Measurements from ENCODE around the gene IRGQ. TPM values are rescaled to one million over a fixed set of nuclear protein-coding genes. Genes with fewer than 3 reads are reported as not detected.

The IRGQ gene
- total RNA-seq, 6 experiments from 2014 or later, result 9.1 to 18.6 (median 11.0) TPM

DNA sequence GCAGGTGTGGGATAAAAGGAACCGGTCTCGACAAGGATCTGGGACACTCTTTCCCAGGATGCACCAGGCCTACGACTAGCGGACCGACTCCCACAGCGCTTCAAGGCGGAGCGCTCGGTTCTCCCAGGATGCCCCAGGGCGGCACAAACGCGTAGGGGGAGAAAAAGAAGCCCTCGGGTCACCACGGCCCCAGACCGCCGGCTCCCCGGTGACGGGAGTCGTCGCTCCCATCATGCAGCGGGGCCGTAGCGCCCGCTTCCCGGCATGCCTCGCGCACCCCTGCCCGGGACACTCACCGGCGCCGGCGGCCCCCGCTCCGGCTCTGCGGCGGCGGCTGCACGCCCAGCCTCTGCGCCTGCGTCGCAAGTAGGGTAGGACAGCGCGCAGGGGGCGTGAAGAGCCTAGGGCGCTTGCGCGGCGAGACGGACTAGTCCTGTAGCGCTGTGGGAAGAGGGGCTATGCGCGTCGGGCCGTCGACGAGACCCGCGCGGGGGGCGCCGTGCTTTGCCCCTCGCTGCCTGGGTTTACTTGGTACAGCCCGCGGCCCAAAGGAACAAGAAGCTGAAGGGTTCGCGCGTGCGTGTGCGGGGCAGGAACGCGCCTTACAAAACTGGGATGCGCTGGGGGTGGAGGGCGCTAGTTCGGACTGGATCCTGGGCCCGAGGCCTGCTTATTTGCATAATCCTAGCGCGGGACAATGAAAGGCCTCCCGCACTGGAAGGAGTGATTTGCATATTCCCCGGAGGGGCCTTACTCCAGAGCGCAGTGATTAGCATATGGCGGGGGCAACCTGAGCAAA is 23.5 kb upstream of the IRGQ start, which contains the start of gene ZNF428:
Gene ZNF428, minus strand, starts transcription at position 368 of the 799 bp plus-strand sequence. CDS start 5,325 bp downstream, outside the sequence.
- ATAC-seq (peak; percentile 87 to 93 (median 92)), DNase-seq (peak; percentile 88 to 90 (median 89))
- under 1% methylated on average over 22 of the region's 81 CpGs for WGBS (ENCODE audit: insufficient coverage, low coverage, low lambda C conversion rate, missing lambda C conversion rate)
- peaks cover 0 to 4% (median 0%) of the 10 kb centered on the region in 4 donors for H3K4me1 ChIP-seq
- intact Hi-C loops (cut with DNase I), result no loop called here
- TF ChIP-seq, protein P1, sequence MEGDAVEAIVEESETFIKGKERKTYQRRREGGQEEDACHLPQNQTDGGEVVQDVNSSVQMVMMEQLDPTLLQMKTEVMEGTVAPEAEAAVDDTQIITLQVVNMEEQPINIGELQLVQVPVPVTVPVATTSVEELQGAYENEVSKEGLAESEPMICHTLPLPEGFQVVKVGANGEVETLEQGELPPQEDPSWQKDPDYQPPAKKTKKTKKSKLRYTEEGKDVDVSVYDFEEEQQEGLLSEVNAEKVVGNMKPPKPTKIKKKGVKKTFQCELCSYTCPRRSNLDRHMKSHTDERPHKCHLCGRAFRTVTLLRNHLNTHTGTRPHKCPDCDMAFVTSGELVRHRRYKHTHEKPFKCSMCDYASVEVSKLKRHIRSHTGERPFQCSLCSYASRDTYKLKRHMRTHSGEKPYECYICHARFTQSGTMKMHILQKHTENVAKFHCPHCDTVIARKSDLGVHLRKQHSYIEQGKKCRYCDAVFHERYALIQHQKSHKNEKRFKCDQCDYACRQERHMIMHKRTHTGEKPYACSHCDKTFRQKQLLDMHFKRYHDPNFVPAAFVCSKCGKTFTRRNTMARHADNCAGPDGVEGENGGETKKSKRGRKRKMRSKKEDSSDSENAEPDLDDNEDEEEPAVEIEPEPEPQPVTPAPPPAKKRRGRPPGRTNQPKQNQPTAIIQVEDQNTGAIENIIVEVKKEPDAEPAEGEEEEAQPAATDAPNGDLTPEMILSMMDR (IDR thresholded peaks at IDR 0.05), result no peak
- peak; percentile 82 for TF ChIP-seq POLR2A (IDR thresholded peaks at IDR 0.05)
- H3K4me3 ChIP-seq, result peak within 1 kb of the TSS; percentile 85 to 99 (median 97)
- H3K27me3 ChIP-seq, result no peaks in the 10 kb centered on the region
- H3K27ac ChIP-seq, result peak within 1 kb of the TSS; percentile 82 to 93 (median 86)
- no peaks in the 10 kb centered on the region for H3K36me3 ChIP-seq
- H3K9me3 ChIP-seq, result no peaks in the 10 kb centered on the region

DNA sequence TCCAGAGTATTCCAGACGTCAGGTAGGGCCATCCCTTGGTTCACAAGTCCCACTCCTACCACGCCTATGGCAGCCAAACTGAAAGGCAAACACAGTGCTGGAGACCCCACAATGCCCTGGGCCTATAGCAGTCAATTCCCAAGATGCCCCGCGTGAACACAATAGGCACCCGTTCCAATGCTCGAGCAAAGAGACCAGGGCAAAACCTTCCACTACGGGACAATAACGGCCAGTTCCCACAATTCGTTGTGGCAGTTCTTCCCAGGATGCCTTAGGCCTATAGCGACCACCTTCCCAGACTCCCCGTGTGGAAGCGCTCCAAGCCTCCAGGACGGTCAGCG is 23.0 kb upstream of the IRGQ start:
- TF ChIP-seq, protein P1 (IDR thresholded peaks at IDR 0.05), result no peak
- no peak for TF ChIP-seq POLR2A (IDR thresholded peaks at IDR 0.05)
- H3K27ac ChIP-seq, result peak overlapping the region; percentile 82 to 93 (median 86)
- peak in 1 of 3 donors; percentile 29 for DNase-seq
- ATAC-seq, result peak; percentile 33 to 55 (median 45)
- H3K9me3 ChIP-seq, result no peaks in the 10 kb centered on the region
- H3K36me3 ChIP-seq, result no peaks in the 10 kb centered on the region
- intact Hi-C loops (cut with DNase I), result no loop called here
- peaks cover 0 to 4% (median 0%) of the 10 kb centered on the region in 4 donors for H3K4me1 ChIP-seq
- WGBS (ENCODE audit: insufficient coverage, low coverage, low lambda C conversion rate, missing lambda C conversion rate), result 3% methylated on average over 12 of the region's 14 CpGs
- H3K27me3 ChIP-seq, result no peaks in the 10 kb centered on the region
- H3K4me3 ChIP-seq, result peak overlapping the region; percentile 85 to 99 (median 97)

DNA sequence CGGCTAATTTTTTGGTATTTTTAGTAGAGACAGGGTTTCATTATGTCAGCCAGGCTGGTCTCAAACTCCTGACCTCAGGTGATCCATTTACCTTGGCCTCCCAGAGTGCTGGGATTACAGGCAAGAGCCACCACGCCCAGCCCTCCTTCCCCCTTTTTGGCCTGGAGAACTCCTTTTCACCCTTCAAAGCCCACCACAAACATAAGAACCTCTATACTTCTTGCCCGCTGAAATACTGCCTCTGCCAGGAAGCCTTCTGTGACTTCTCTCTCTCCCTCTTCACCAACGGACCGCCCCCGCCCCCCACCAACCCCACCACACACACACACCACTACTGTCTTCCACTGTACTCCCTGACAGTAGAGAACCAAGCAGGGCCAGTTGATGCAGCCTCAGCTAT is 21.0 kb upstream of the IRGQ start:
- H3K27me3 ChIP-seq, result no peaks in the 10 kb centered on the region
- H3K27ac ChIP-seq, result no peak overlapping the region
- H3K9me3 ChIP-seq, result no peaks in the 10 kb centered on the region
- H3K36me3 ChIP-seq, result peaks cover 0 to 7% (median 0%) of the 10 kb centered on the region in 4 donors
- TF ChIP-seq POLR2A (IDR thresholded peaks at IDR 0.05), result no peak
- TF ChIP-seq, protein P1 (IDR thresholded peaks at IDR 0.05), result no peak
- intact Hi-C loops (cut with DNase I), result no loop called here
- 82% methylated on average over 4 of the region's 6 CpGs for WGBS (ENCODE audit: insufficient coverage, low coverage, low lambda C conversion rate, missing lambda C conversion rate)
- no peak for ATAC-seq
- H3K4me1 ChIP-seq, result peaks cover 0 to 4% (median 0%) of the 10 kb centered on the region in 4 donors
- DNase-seq, result no peak
- no peak overlapping the region for H3K4me3 ChIP-seq

DNA sequence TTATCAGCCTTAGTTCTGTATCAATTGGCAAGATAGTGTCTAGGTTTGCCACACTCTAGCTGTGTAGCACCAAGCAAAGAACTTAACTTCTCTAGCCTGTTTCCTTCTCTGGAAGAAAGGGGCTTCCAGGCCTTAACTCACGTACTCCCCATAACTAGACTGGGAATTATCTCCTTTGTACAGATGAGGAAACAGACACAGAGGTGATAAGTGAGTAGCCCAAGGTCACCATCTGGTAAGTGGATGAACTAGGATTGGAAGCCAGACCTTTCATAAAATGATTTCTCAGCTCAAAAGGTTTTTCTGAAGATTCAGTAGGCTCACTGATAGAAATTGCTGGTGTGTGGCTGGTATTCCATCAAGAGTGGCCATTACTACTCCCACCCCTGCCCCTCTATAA is 20.4 kb upstream of the IRGQ start:
- ATAC-seq, result no peak

More for the DNA sequence above, 20.4 kb upstream of the IRGQ start:
- Histone ChIP-seq H3K36me3 (peaks cover 0 to 7% (median 0%) of the 10 kb centered on the region in 4 donors), H3K27me3 (no peaks in the 10 kb centered on the region), H3K4me1 (peaks cover 0 to 4% (median 0%) of the 10 kb centered on the region in 4 donors), H3K4me3 (no peak overlapping the region), H3K9me3 (no peaks in the 10 kb centered on the region), H3K27ac (no peak overlapping the region)
- DNase-seq, result no peak
- WGBS (ENCODE audit: insufficient coverage, low coverage, low lambda C conversion rate, missing lambda C conversion rate), result 43% methylated on average over 1 of the region's 1 CpG
- intact Hi-C loops (cut with DNase I), result no loop called here
- no peak for TF ChIP-seq POLR2A (IDR thresholded peaks at IDR 0.05)
- TF ChIP-seq, protein P1 (IDR thresholded peaks at IDR 0.05), result no peak
